SK-N-SH (cell line): ENCODE results near the gene ZBTB17.

ENCODE experiments used
- MAX ChIP-seq: IDR thresholded peaks from 2 replicates; pipeline ENCODE4 v1.4.0; 2012; ENCODE audit warnings: low read depth
- MXI1 ChIP-seq: IDR thresholded peaks from 2 replicates; pipeline ENCODE4 v1.6.1; 2012; ENCODE audit warnings: mild to moderate bottlenecking, low read depth, low read length, improper control_type of control experiment
- RFX5 ChIP-seq: IDR thresholded peaks from 2 replicates; pipeline ENCODE4 v1.6.1; 2012; ENCODE audit warnings: mild to moderate bottlenecking, improper control_type of control experiment, low read length
- TEAD4 ChIP-seq: IDR thresholded peaks from 2 replicates; pipeline ENCODE4 v1.4.0; 2012; ENCODE audit warnings: mild to moderate bottlenecking, borderline replicate concordance; ENCODE audit not compliant: insufficient read depth
- USF2 ChIP-seq: fragments of 150-350 bp; IDR thresholded peaks from 2 replicates; pipeline ENCODE4 v1.6.1; 2017; ENCODE audit warnings: antibody characterized with exemption, low read length, low read depth, borderline replicate concordance

DNA sequence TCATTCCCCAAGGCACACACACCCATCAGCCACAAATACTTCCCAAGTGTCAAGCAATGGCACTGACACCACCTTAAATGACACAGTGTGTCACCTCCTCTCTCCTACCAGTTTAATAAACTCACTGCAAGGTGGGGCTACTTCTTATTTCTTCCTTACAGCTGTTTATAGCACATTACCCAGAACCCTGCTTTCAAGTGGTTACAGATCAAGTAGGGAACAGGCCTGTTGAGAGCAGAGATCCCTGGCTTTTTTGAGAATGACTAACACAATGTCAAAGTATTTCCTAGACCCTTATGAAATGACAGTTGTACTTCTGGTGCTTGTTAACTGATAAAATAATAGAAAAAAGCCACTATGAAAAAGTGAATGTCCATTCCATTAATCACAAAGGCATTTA lies 19.8 kb downstream of the ZBTB17 start:
- no peak for TF ChIP-seq RFX5
- no peak for TF ChIP-seq USF2
- TF ChIP-seq MAX, result no peak
- no peak for TF ChIP-seq MXI1
- TF ChIP-seq TEAD4, result no peak
